GM21447 (cell line): Measurements from ENCODE around the gene CBFA2T2.
A peak's percentile ranks its signal among the peaks of the same experiment; 100 is the strongest.
"Not testable (repeated sequence)": the region's sequence is repeated elsewhere in the genome, so short reads cannot be mapped to it uniquely, and the experiment has no call there.

Experiments used
- ATAC-seq: cut with Tn5 transposase; IDR thresholded peaks from one replicate; pipeline ENCODE4 v1.9.1; 2021; ENCODE audit not compliant: unreplicated experiment

CBFA2T2 gene

DNA sequence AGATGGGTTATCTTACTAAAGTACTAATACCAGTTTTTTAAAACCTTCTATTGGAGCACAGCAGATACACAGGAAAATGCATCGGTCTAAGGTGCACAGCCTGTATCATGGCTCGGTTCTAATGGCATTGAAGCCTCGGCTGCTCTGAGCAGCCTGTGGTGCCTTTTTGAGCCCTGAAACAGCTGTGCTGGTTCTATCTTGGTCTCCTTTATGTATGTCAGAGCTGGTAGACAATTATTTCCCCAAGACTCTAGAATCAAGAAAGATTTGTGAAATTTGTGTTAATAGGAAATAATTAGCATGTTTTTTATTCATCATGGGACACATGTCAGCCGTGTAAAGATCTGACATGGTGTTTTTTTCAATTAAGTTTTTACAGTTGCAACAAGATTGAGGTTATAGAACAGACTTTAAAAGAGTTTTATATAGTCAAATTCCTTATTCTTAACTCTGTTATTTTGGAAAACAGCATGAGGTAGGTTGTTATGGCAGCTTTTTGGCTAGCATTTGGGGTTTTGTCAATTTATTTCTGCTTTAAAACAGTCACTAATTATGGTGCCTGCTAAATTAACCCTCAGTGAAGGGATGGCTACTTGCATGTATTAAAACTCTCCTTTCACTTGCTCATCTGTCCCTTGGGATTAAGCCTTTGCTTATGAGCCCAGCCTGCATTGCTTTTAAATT is 132.0 kb downstream of the CBFA2T2 start:
- ATAC-seq: no peak

- ATAC-seq: no peak
Measured at GRCh38 chr20:33622705-33623365, 132.9 kb downstream of the CBFA2T2 start.

DNA sequence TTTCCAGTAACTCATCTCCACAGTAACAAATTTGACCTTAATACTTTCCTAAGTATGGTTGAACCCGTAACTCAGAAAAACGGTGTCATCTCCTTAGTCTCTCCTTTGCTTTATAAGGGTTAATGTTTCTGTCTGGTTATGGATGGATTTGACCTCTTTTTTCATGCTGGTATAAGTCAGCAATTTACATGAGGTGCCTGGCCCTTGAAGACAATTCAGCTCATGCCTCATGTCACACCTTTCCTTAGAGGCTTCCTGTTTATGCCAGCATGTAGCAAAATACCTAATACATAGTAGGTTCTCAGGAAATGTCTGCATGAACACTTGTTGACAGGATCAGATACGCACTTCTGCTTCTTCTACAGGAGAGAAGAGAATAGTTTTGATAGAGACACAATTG is 134.5 kb downstream of the CBFA2T2 start:
- no peak for ATAC-seq

- ATAC-seq: no peak
Measured at GRCh38 chr20:33626190-33626589, 136.3 kb downstream of the CBFA2T2 start.

- ATAC-seq: no peak
Measured at GRCh38 chr20:33627577-33628216, 137.8 kb downstream of the CBFA2T2 start.

- no peak for ATAC-seq
Measured at GRCh38 chr20:33629533-33629932, 139.6 kb downstream of the CBFA2T2 start.

- ATAC-seq: no peak
Measured at GRCh38 chr20:33629979-33630378, 140.1 kb downstream of the CBFA2T2 start.

DNA sequence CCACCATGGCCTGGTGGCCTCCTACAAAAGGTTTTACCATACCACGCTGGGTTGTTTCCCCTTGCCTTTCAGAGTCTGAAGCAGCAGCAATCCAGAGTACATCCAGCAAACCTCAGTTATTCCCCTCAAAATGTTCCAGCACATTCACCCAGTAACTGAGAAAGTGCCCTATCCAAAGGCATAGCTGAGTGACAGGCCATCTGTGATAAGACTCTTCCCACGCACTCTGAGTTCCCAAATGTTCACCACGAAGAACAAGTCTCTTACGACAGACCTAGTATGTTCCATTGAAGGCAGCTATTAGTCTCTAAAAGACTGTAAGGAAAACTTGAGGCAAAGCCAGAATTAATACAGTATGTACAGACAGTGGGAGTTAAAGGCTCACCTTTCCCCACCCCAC is 140.6 kb downstream of the CBFA2T2 start:
- ATAC-seq: no peak

- not testable (repeated sequence) for ATAC-seq
Measured at GRCh38 chr20:33631910-33632309, 142.0 kb downstream of the CBFA2T2 start.

GRCh38 chr20:33635341-33635740 is 145.4 kb downstream of the CBFA2T2 start:
- ATAC-seq: no peak

DNA sequence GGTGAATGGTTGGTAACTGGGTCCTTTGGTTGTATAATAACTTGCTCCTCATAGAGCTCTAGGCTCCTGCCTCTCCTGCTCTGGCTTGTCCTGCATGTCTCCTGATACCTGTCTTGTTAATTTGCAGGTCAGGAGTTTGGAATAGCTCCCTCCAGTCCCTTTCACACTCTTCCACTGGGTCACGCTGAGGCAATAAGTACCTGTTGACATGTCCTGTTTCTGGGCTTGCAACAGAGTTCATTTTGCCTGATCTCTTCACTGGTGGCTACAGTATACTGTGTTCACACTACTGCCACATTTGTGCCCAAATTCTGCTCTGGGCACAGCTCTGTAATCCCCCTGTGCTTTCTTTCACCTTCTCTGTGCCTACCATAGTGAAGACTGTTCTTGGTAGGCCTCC is 146.9 kb downstream of the CBFA2T2 start:
- ATAC-seq: no peak

GRCh38 chr20:33640287-33640686 is 150.4 kb downstream of the CBFA2T2 start:
- no peak for ATAC-seq

- no peak for ATAC-seq
Measured at GRCh38 chr20:33644313-33645071, 154.6 kb downstream of the CBFA2T2 start.

- no peak for ATAC-seq
Measured at GRCh38 chr20:33645072-33645358, 155.1 kb downstream of the CBFA2T2 start.

- no peak for ATAC-seq
Measured at GRCh38 chr20:33645396-33645795, 155.5 kb downstream of the CBFA2T2 start.

GRCh38 chr20:33646191-33646590 is 156.3 kb downstream of the CBFA2T2 start:
- ATAC-seq: no peak

- ATAC-seq: not testable (repeated sequence)
Measured at GRCh38 chr20:33646959-33647602, 157.2 kb downstream of the CBFA2T2 start.

GRCh38 chr20:33647603-33648395 is 157.9 kb downstream of the CBFA2T2 start:
- ATAC-seq: peak; percentile 53

DNA sequence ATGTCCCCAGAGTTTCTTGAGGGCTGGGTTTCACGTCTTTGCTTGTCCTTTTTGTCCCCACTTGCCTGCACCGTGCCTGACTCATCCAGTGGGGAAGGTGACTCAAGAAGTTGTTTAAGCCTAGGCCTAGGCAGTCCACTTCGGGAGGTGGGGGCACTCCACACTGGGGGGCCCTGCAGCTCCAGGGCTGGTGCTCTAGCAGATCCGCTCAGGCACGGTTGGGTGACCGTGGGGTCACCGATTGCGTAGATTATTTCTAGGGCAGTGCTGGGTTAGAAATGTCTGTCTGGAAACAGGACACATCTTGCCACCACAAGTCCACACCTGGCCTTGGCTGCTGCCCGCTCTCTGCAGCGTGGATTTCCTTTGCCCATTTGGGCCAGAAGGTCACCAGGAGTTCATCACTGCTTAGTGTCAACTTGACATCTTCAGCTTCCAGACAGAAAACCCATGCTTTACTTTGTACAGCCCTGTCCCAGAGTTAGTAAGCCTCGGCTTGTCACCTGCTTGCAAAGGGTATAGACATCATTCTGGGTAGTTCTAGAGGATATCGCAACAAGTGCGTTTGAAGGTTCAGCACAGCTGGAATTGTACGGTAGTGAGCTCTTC is 158.6 kb downstream of the CBFA2T2 start:
- ATAC-seq: no peak

- no peak for ATAC-seq
Measured at GRCh38 chr20:33649201-33649681, 159.3 kb downstream of the CBFA2T2 start.
